Activated CD8-positive, alpha-beta T cell treated with anti-CD3 and anti-CD28 coated beads for 36 hours (primary cell): ENCODE data around the gene CCNC. TPM values are rescaled to one million over a fixed set of nuclear protein-coding genes. Genes with fewer than 3 reads are reported as not detected.
A peak's percentile ranks its signal among the peaks of the same experiment; 100 is the strongest.

Experiments
- ATAC-seq: fragments of 200-7000 bp; cut with Tn5 transposase; one replicate; pipeline ENCODE4 v1.10.0; 2021; ENCODE audit warnings: mild to moderate bottlenecking, moderate library complexity
- CTCF ChIA-PET: fragments of 350-600 bp; sonication (Branson Sonifier 250); formaldehyde crosslinking; loops from one replicate; lab custom pipeline; 2021; ENCODE audit warnings: antibody characterized with exemption; lab: Charles Lee
- POLR2A ChIA-PET: fragments of 350-600 bp; sonication (Branson Sonifier 250); formaldehyde crosslinking; loops from one replicate; lab custom pipeline; 2021; ENCODE audit warnings: antibody characterized with exemption; lab: Charles Lee
- DNase-seq: peaks from one replicate; pipeline ENCODE4 v3.0.0-alpha.2; 2020
- H3K27ac Mint-ChIP-seq: one replicate; pipeline ENCODE4 v1.8.0; 2021; ENCODE audit warnings: mild to moderate bottlenecking, mixed read lengths
- H3K27me3 Mint-ChIP-seq: one replicate; pipeline ENCODE4 v1.8.0; 2021; ENCODE audit warnings: mixed read lengths
- H3K36me3 Mint-ChIP-seq: one replicate; pipeline ENCODE4 v1.8.0; 2021; ENCODE audit warnings: low read depth, mixed read lengths
- H3K4me1 Mint-ChIP-seq: one replicate; pipeline ENCODE4 v1.8.0; 2021; ENCODE audit warnings: low read depth, mixed read lengths
- H3K4me3 Mint-ChIP-seq: one replicate; pipeline ENCODE4 v1.8.0; 2021; ENCODE audit warnings: mild to moderate bottlenecking, moderate library complexity, mixed read lengths
- H3K9me3 Mint-ChIP-seq: one replicate; pipeline ENCODE4 v1.8.0; 2021; ENCODE audit warnings: mixed read lengths
- CTCF ChIP-seq: fragments of 200-600 bp; IDR thresholded peaks from one replicate; pipeline ENCODE4 v1.8.0; 2022; ENCODE audit warnings: antibody characterized with exemption, mild to moderate bottlenecking
- intact Hi-C: fragments of 100-400 bp; cut with micrococcal nuclease; formaldehyde crosslinking; loops from one replicate; pipeline ENCODE4 v1.10.0; 2022
- total RNA-seq, 2 experiments: library from RNA; stranded (reverse); gene quantifications; one replicate each; pipeline ENCODE4 v1.2.3, GENCODE V29; 2021

Gene CCNC
- total RNA-seq, 2 experiments from 2014 or later: 72.3 to 75.4 TPM

- intact Hi-C loops: no loop called here
- DNase-seq: no peak
- no peak for ATAC-seq
- H3K27ac Mint-ChIP-seq: no peak overlapping the region
- peaks cover 84% of the 10 kb centered on the region for H3K27me3 Mint-ChIP-seq
- H3K4me3 Mint-ChIP-seq: no peak overlapping the region
- H3K9me3 Mint-ChIP-seq: peaks cover 3% of the 10 kb centered on the region
- POLR2A ChIA-PET: interaction anchor here (2.5 kb wide), 1 partner anchor 17 kb away, joined by 9 read pairs; no protein-coding TSS in a partner anchor
- H3K36me3 Mint-ChIP-seq: peaks cover 2% of the 10 kb centered on the region
- CTCF ChIA-PET: interaction anchor here (1.1 to 3.6 kb wide), 5 partner anchors 11 to 33 kb away, joined by 3 to 16 read pairs (median 3); no protein-coding TSS in a partner anchor
- no peak for TF ChIP-seq CTCF
- H3K4me1 Mint-ChIP-seq: peaks cover 40% of the 10 kb centered on the region
These were observed 37.6 kb upstream of the CCNC start for GRCh38 chr6:99605911-99606655.

GRCh38 chr6:99605074-99605734 lies 36.7 kb upstream of the CCNC start:
- Mint-ChIP-seq H3K4me1 (peaks cover 32% of the 10 kb centered on the region), H3K9me3 (peaks cover 3% of the 10 kb centered on the region), H3K27ac (no peak overlapping the region), H3K36me3 (peaks cover 2% of the 10 kb centered on the region), H3K4me3 (no peak overlapping the region), H3K27me3 (peaks cover 85% of the 10 kb centered on the region)
- ChIA-PET CTCF (interaction anchor here (1.0 to 3.6 kb wide), 5 partner anchors 16 to 192 kb away, joined by 3 to 16 read pairs (median 3); no protein-coding TSS in a partner anchor), POLR2A (interaction anchor here (1.1 to 2.5 kb wide), 2 partner anchors 8 to 16 kb away, joined by 4 to 9 read pairs; no protein-coding TSS in a partner anchor)
- TF ChIP-seq CTCF: no peak
- no peak for ATAC-seq
- intact Hi-C loops: no loop called here
- DNase-seq: no peak

DNA sequence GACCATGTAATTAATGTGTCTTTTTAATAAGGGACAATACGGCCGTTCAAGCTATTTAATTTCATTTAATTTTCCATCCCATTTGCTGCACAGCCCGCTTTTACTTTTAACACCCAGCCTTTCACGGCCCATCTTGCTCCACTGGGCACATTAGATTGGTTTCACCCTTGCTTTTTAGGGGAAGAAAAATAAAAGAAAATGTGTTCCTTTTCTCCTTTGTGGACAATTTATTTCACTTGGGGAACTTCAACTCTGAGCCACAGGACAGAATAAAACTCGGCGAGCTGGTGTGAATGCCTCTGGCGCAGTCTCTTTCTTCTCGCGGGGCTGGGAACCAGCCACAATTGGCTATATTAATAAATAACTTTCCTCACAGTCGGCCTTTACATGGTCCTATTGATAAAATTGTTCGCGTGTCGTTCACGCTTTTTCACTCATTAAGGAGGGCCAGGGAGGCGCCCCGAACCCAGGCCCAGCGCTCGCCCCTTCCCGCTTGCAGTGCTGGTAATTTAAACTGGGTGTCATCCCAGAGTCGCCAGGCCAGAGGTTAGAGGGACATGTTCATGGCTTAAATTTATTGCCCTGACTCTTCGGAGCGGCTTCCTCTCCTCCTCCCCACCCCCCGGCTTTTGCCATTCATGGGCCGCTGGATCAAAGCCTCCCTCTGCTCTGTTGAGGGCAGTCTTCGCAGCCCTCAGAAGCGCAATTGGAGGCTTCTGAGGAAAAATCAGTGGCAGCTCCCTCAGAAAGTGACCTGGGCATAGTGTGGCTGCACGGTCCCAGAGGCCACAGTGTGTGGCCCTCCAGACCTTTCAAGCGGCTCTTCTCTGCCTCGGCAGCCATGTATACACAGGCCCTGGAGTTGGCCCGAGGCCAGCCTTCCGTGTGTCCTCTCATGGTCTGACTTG lies 36.0 kb upstream of the CCNC start:
- intact Hi-C loops: no loop called here
- Mint-ChIP-seq H3K27ac (no peak overlapping the region), H3K27me3 (peaks cover 83% of the 10 kb centered on the region), H3K9me3 (no peaks in the 10 kb centered on the region), H3K4me1 (peaks cover 27% of the 10 kb centered on the region), H3K4me3 (peak overlapping the region; percentile 48), H3K36me3 (peaks cover 2% of the 10 kb centered on the region)
- ChIA-PET CTCF (interaction anchor here (0.8 to 3.6 kb wide), 6 partner anchors 15 to 193 kb away, joined by 3 to 16 read pairs (median 3); no protein-coding TSS in a partner anchor), POLR2A (interaction anchor here (1.1 to 2.5 kb wide), 2 partner anchors 9 to 15 kb away, joined by 4 to 9 read pairs; no protein-coding TSS in a partner anchor)
- no peak for TF ChIP-seq CTCF
- ATAC-seq (no peak), DNase-seq (no peak)

- Mint-ChIP-seq H3K27ac (no peak overlapping the region), H3K9me3 (no peaks in the 10 kb centered on the region), H3K36me3 (peaks cover 2% of the 10 kb centered on the region), H3K4me3 (peak overlapping the region; percentile 48), H3K27me3 (peaks cover 81% of the 10 kb centered on the region), H3K4me1 (peaks cover 24% of the 10 kb centered on the region)
- ChIA-PET CTCF (interaction anchor here (0.8 to 3.6 kb wide), 2 partner anchors 15 to 19 kb away, joined by 3 to 16 read pairs; no protein-coding TSS in a partner anchor), POLR2A (interaction anchor here (2.5 kb wide), 1 partner anchor 14 kb away, joined by 9 read pairs; no protein-coding TSS in a partner anchor)
- intact Hi-C loops: no loop called here
- DNase-seq (peak; percentile 51), ATAC-seq (peak; percentile 69)
- TF ChIP-seq CTCF: no peak
These were observed 35.1 kb upstream of the CCNC start for GRCh38 chr6:99603421-99604165.
